T-cell (primary cell): ENCODE data around the gene CST9. TPM values are rescaled to one million over a fixed set of nuclear protein-coding genes. Genes with fewer than 3 reads are reported as not detected.

ENCODE experiments used
- ATAC-seq, 4 experiments: fragments of 200-7000 bp in 3 of 4; fragments of 150-1000 bp in 1 of 4; cut with Tn5 transposase; replicated peaks in 1 of 4; 1 replicate in 3 of 4; 2 replicates in 1 of 4; pipeline ENCODE4 v1.10.0; 2021; ENCODE audit warnings: moderate library complexity in 3 of 4, mild to moderate bottlenecking in 2 of 4, moderate number of reproducible peaks in 1 of 4
- CTCF ChIA-PET, 2 donors: fragments of 300-600 bp; sonication (Branson Sonifier 250); formaldehyde crosslinking; loops; one replicate each; lab custom pipeline; 2022; ENCODE audit warnings: antibody characterized with exemption in 2 of 2; lab: Charles Lee
- POLR2A ChIA-PET, 2 donors: fragments of 300-600 bp; sonication (Branson Sonifier 250); formaldehyde crosslinking; loops; one replicate each; lab custom pipeline; 2022; ENCODE audit warnings: antibody characterized with exemption in 2 of 2; lab: Charles Lee
- DNase-seq, 35 experiments: peaks; one replicate each; pipeline versions ENCODE4 v3.0.0 to v3.0.0-alpha.2; 2013 to 2023
- H3K27ac ChIP-seq: one replicate; pipeline ENCODE4 v1.5.1; 2013; ENCODE audit warnings: low read length
- H3K27me3 ChIP-seq, 2 experiments: replicated peaks in 1 of 2; 1 replicate in 1 of 2; 2 replicates in 1 of 2; pipeline versions ENCODE4 v1.6.1 to v1.7.0; 2013; ENCODE audit warnings: low read length in 1 of 2, mixed read lengths in 1 of 2; ENCODE audit not compliant: control insufficient read depth in 2 of 2, insufficient read depth in 2 of 2; ENCODE audit errors: extremely low read depth in 1 of 2
- H3K36me3 ChIP-seq, 2 donors: 1 replicate in 1 of 2; 2 replicates in 1 of 2; pipeline versions ENCODE4 v1.6.1 to v1.7.0; 2013; ENCODE audit warnings: low read length in 1 of 2; ENCODE audit not compliant: control insufficient read depth in 2 of 2, insufficient read depth in 1 of 2; ENCODE audit errors: extremely low read depth in 1 of 2
- H3K4me1 ChIP-seq, 2 experiments: 1 replicate in 1 of 2; 2 replicates in 1 of 2; pipeline versions ENCODE4 v1.6.1 to v1.7.0; 2013; ENCODE audit warnings: low read length in 2 of 2, mixed read lengths in 1 of 2; ENCODE audit not compliant: insufficient read depth in 2 of 2, control insufficient read depth in 1 of 2; ENCODE audit errors: extremely low read depth in 1 of 2
- H3K4me3 ChIP-seq, 2 donors: 1 replicate in 1 of 2; 2 replicates in 1 of 2; pipeline versions ENCODE4 v1.5.1 to v1.7.0; 2013; ENCODE audit warnings: mild to moderate bottlenecking in 2 of 2, low read length in 1 of 2, moderate library complexity in 1 of 2; ENCODE audit not compliant: control insufficient read depth in 1 of 2; ENCODE audit errors: extremely low read depth in 1 of 2
- H3K9me3 ChIP-seq: 2 replicates; pipeline ENCODE4 v1.7.0; 2013
- H3K27ac Mint-ChIP-seq, 2 donors: one replicate each; pipeline ENCODE4 v1.8.0; 2020 to 2021; ENCODE audit warnings: mild to moderate bottlenecking in 2 of 2, mixed read lengths in 2 of 2
- H3K27me3 Mint-ChIP-seq, 2 donors: one replicate each; pipeline ENCODE4 v1.8.0; 2021 to 2022; ENCODE audit warnings: mixed read lengths in 2 of 2
- H3K36me3 Mint-ChIP-seq: one replicate; pipeline ENCODE4 v1.8.0; 2021; ENCODE audit warnings: mixed read lengths
- H3K4me1 Mint-ChIP-seq, 3 donors: one replicate each; pipeline ENCODE4 v1.8.0; 2020 to 2022; ENCODE audit warnings: mixed read lengths in 3 of 3, mild to moderate bottlenecking in 1 of 3
- H3K4me3 Mint-ChIP-seq, 3 donors: one replicate each; pipeline ENCODE4 v1.8.0; 2020 to 2022; ENCODE audit warnings: mild to moderate bottlenecking in 3 of 3, mixed read lengths in 3 of 3, moderate library complexity in 3 of 3
- H3K9me3 Mint-ChIP-seq, 3 donors: one replicate each; pipeline ENCODE4 v1.8.0; 2020 to 2022; ENCODE audit warnings: mixed read lengths in 3 of 3
- WGBS: methylation state at CpG from one replicate; pipeline ENCODE4 v1.1.5; 2013; ENCODE audit warnings: missing lambda C conversion rate; ENCODE audit not compliant: insufficient coverage; 5-methylcytosine and 5-hydroxymethylcytosine counted together
- total RNA-seq, 35 experiments: library from RNA in 6 of 35; stranded (reverse) in 6 of 35; fragments of 120-200 nt in 1 of 35; gene quantifications; one replicate each; pipeline versions ENCODE4 v1.2.1 to v1.2.4 and lab custom pipeline; 2013 to 2026

CST9 gene
- total RNA-seq, 5 donors from 2014 or later (not counting 1 experiment from before 2014, with no cell fraction given) = not detected

GRCh38 chr20:23565503-23566045 lies 40.1 kb downstream of the CST9 start:
- no peak for ATAC-seq
- 100% methylated on average over 1 of the region's 2 CpGs for WGBS

GRCh38 chr20:23564927-23565326 lies 40.8 kb downstream of the CST9 start:
- no peaks in the 10 kb centered on the region for H3K36me3 Mint-ChIP-seq
- Histone ChIP-seq H3K36me3 (no peaks in the 10 kb centered on the region), H3K27ac (no peak overlapping the region), H3K27me3 (peaks cover 0 to 32% of the 10 kb centered on the region in 2 experiments), H3K9me3 (no peaks in the 10 kb centered on the region), H3K4me3 (no peak overlapping the region), H3K4me1 (no peaks in the 10 kb centered on the region)
- WGBS = 86% methylated on average over 1 of the region's 3 CpGs
- no peaks in the 10 kb centered on the region for H3K4me1 Mint-ChIP-seq
- CTCF ChIA-PET = no interaction called here
- no peak for ATAC-seq
- POLR2A ChIA-PET = no interaction called here
- H3K4me3 Mint-ChIP-seq = no peak overlapping the region
- peaks cover 3 to 16% (median 4%) of the 10 kb centered on the region in 3 donors for H3K9me3 Mint-ChIP-seq
- H3K27ac Mint-ChIP-seq = no peak overlapping the region
- peaks cover 11 to 15% of the 10 kb centered on the region in 2 donors for H3K27me3 Mint-ChIP-seq
- DNase-seq = no peak

More at GRCh38 chr20:23565503-23566045, 40.1 kb downstream of the CST9 start:
- Mint-ChIP-seq H3K27me3 (peaks cover 8 to 12% of the 10 kb centered on the region in 2 donors), H3K36me3 (no peaks in the 10 kb centered on the region), H3K27ac (no peak overlapping the region), H3K4me1 (no peaks in the 10 kb centered on the region), H3K9me3 (peaks cover 0 to 13% (median 0%) of the 10 kb centered on the region in 3 donors), H3K4me3 (no peak overlapping the region)
- Histone ChIP-seq H3K9me3 (no peaks in the 10 kb centered on the region), H3K4me1 (no peaks in the 10 kb centered on the region), H3K4me3 (no peak overlapping the region), H3K27me3 (peaks cover 0 to 32% of the 10 kb centered on the region in 2 experiments), H3K36me3 (no peaks in the 10 kb centered on the region), H3K27ac (no peak overlapping the region)
- no peak for DNase-seq
- ChIA-PET CTCF (no interaction called here), POLR2A (no interaction called here)

- Histone ChIP-seq H3K4me1 (no peaks in the 10 kb centered on the region), H3K36me3 (no peaks in the 10 kb centered on the region), H3K27ac (no peak overlapping the region), H3K27me3 (peaks cover 0 to 28% of the 10 kb centered on the region in 2 experiments), H3K4me3 (no peak overlapping the region), H3K9me3 (no peaks in the 10 kb centered on the region)
- peaks cover 6 to 28% (median 9%) of the 10 kb centered on the region in 3 donors for H3K9me3 Mint-ChIP-seq
- H3K27me3 Mint-ChIP-seq = peaks cover 13% of the 10 kb centered on the region in 2 donors
- DNase-seq = no peak
- POLR2A ChIA-PET = no interaction called here
- H3K36me3 Mint-ChIP-seq = no peaks in the 10 kb centered on the region
- 67% methylated on average over 1 of the region's 1 CpG for WGBS
- H3K4me3 Mint-ChIP-seq = no peak overlapping the region
- no peak overlapping the region for H3K27ac Mint-ChIP-seq
- CTCF ChIA-PET = no interaction called here
- ATAC-seq = no peak
- no peaks in the 10 kb centered on the region for H3K4me1 Mint-ChIP-seq
These were observed 42.9 kb downstream of the CST9 start for GRCh38 chr20:23562721-23563342.

- H3K4me1 ChIP-seq = no peaks in the 10 kb centered on the region
- peaks cover 5 to 10% of the 10 kb centered on the region in 2 donors for H3K27me3 Mint-ChIP-seq
- H3K9me3 Mint-ChIP-seq = peaks cover 3 to 17% (median 8%) of the 10 kb centered on the region in 3 donors
- H3K4me3 ChIP-seq = no peak overlapping the region
- H3K36me3 ChIP-seq = no peaks in the 10 kb centered on the region
- CTCF ChIA-PET = interaction anchor here in 1 of 2 donors (0.6 kb wide), 1 partner anchor 460 kb away, joined by 5 read pairs; no protein-coding TSS in a partner anchor
- no peak overlapping the region for H3K27ac ChIP-seq
- 40% methylated on average over 1 of the region's 1 CpG for WGBS
- POLR2A ChIA-PET = no interaction called here
- no peak for DNase-seq
- no peaks in the 10 kb centered on the region for H3K9me3 ChIP-seq
- no peak overlapping the region for H3K4me3 Mint-ChIP-seq
- no peaks in the 10 kb centered on the region for H3K36me3 Mint-ChIP-seq
- H3K27me3 ChIP-seq = no peaks in the 10 kb centered on the region
- H3K27ac Mint-ChIP-seq = no peak overlapping the region
- ATAC-seq = no peak
- H3K4me1 Mint-ChIP-seq = no peaks in the 10 kb centered on the region
These were observed 51.3 kb downstream of the CST9 start for GRCh38 chr20:23554401-23554800.

Other genes starting within 250 kb of the CST9 start
- gene GZF1, start 243.7 kb downstream of the CST9 start, total RNA-seq = 10 to 100 TPM; 10.2 to 35.1 (median 13.1) TPM
- gene NAPB, start 184.4 kb downstream of the CST9 start, total RNA-seq = 10 to 100 TPM; 10.4 to 14.6 (median 12.2) TPM
- gene CSTL1, start 166.2 kb downstream of the CST9 start, total RNA-seq = not detected
- gene CST11, start 153.0 kb downstream of the CST9 start, total RNA-seq = not detected
- gene CST8, start 114.8 kb downstream of the CST9 start, total RNA-seq = not detected
- gene CST9L, start 37.4 kb downstream of the CST9 start, total RNA-seq = not detected
- gene CST3, start 32.0 kb upstream of the CST9 start, total RNA-seq = 1 to 10 TPM; 5.1 to 9.0 (median 5.3) TPM
- gene CST4, start 83.1 kb upstream of the CST9 start, total RNA-seq = not detected
- not detected for gene CST1, start 145.0 kb upstream of the CST9 start, total RNA-seq
- not detected for gene CST2, start 220.8 kb upstream of the CST9 start, total RNA-seq